Fibroblast of pulmonary artery (primary cell): ENCODE results near the gene ABCC2.

Experiments
- DNase-seq: peaks from one replicate; pipeline ENCODE4 v3.0.0-alpha.2; 2010; ENCODE audit warnings: low read depth
- H3K4me3 ChIP-seq: replicated peaks from 2 replicates; pipeline ENCODE4 v1.5.1; 2011; ENCODE audit warnings: low read depth, mild to moderate bottlenecking, control low read depth, low read length, moderate library complexity
- CTCF ChIP-seq: IDR thresholded peaks from 2 replicates; pipeline ENCODE4 v1.5.1; 2011; ENCODE audit warnings: mild to moderate bottlenecking, control low read depth, low read length, inconsistent platforms; ENCODE audit errors: missing control alignments

The ABCC2 gene

DNA sequence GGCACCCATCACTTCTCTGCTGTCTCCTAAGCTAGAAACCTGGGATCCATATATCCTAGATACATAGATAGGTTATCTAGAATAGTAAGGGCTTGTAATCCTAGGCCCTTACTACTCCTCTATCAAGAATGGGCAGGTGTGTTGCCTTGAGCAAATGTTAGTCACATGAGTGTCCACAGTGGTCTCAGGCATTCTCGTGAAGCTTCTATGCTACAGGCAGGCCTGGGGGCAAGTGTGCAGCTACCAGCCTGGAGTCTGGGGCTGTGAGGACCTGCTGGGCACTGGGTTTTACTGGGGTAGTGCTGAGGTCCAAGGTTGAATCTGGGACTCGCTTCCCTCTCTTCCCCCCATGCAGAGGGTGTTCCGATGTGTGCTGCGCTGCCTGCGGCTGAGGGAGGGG, 91.4 kb downstream of the ABCC2 start:
- DNase-seq = no peak
- no peak for TF ChIP-seq CTCF
- H3K4me3 ChIP-seq = no peak overlapping the region

DNA sequence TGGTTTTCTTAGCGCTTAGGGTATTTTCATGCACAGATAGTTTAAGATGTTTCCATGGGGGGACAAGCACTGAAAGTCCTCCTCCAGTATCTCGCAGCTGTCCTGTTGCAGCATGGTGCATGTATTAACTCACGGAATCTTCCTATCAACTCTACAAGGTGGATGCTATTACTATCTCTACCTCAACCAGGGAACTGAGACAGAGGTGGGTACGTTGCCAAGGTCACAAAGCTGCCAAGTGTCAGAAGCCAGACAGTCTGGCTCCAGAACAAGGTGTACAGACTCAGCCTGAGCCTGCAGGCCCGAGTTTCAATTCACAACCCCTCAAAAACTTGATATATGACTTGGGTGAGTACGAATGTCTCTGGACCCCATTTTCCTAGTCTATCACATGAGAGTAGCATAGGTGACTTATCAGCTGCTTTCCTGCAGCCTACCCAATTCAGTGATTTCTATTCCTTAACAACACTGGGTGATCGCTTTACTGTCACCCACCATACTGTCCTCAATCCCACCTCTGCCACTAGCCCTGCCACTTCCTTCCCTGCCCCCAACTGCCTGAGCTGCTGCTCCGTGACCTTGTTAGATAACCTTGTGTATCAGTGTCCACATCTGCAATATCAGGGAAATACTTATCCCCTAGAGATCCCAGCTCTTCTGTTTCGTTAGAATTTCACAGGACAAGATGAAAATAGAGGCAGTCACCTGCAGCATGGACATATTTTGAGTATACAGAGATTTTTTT, 92.1 kb downstream of the ABCC2 start:
- TF ChIP-seq CTCF = no peak
- no peak for DNase-seq

GRCh38 chr10:99875473-99875872, 93.0 kb downstream of the ABCC2 start:
- DNase-seq = no peak
- TF ChIP-seq CTCF = no peak
- no peak overlapping the region for H3K4me3 ChIP-seq

More for the DNA sequence above, 92.1 kb downstream of the ABCC2 start:
- no peak overlapping the region for H3K4me3 ChIP-seq

DNA sequence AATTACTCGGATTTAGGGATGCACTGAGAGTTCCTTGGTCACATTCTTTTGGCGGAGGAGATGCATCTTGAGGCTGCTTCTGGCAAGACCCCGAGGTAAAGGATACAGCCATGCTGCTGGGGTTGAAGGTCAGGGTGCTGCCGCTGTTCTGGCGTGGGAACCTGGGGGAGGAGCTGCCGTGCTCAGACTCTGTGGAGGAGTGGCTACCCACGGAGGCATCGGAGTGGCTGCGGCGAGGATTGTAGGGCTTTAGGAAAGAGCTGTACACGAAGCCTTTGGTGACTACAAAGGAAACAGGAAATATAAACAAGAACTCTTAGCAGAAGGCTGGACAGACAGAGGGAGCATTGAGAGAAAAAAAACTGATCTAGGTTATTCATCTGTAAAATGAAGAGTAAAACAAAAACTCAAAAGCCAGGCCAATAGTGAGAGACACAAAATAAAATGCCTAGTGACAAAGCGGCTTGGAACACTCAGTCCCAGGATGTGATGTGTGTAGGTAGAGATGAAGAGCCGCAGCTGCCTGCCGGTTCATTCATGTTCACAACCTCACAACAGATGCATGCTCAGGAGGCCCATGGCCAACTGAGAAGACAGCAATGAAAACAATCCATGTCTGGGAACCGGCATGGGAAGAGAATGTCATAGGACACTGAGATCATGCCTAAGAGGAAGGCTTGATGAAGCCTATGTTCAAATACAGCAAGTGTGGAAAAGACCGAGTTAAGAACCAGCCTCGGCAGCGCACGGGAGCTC, 97.8 kb downstream of the ABCC2 start:
- TF ChIP-seq CTCF = no peak

GRCh38 chr10:99881371-99881770, 98.9 kb downstream of the ABCC2 start:
- DNase-seq = no peak
- TF ChIP-seq CTCF = no peak
- H3K4me3 ChIP-seq = no peak overlapping the region

More for the DNA sequence above, 97.8 kb downstream of the ABCC2 start:
- no peak overlapping the region for H3K4me3 ChIP-seq
- no peak for DNase-seq

- DNase-seq = no peak
- H3K4me3 ChIP-seq = no peak overlapping the region
- no peak for TF ChIP-seq CTCF
Measured at GRCh38 chr10:99883523-99883922, 101.1 kb downstream of the ABCC2 start.
